PC-9 (cell line): Measurements from ENCODE around the gene MAS1L. TPM values are rescaled to one million over a fixed set of nuclear protein-coding genes. Genes with fewer than 3 reads are reported as not detected.

Source experiments
- BruUV-seq: library from RNA; stranded (reverse); fragments of 400-500 nt; replicated peaks from 2 replicates; lab custom pipeline; 2021; lab: Mats Ljungman, UMichigan
- CTCF ChIA-PET: fragments of 300-600 bp; sonication (Branson Sonifier 250); formaldehyde crosslinking; loops from one replicate; lab custom pipeline; 2022; ENCODE audit warnings: antibody characterized with exemption; lab: Charles Lee
- POLR2A ChIA-PET: fragments of 300-600 bp; sonication (Branson Sonifier 250); formaldehyde crosslinking; loops from one replicate; lab custom pipeline; 2022; ENCODE audit warnings: antibody characterized with exemption; ENCODE audit not compliant: unreplicated experiment; lab: Charles Lee
- DNase-seq, 2 experiments: peaks; one replicate each; pipeline versions ENCODE4 v3.0.0 to v3.0.0-alpha.2; 2015 to 2022; ENCODE audit warnings: mixed read lengths in 1 of 2
- H2AFZ ChIP-seq: fragments of 200-600 bp; sonication (generic); 2 replicates; pipeline ENCODE4 v1.8.1; 2017; ENCODE audit warnings: antibody characterized with exemption
- H3F3A ChIP-seq: fragments of 200-600 bp; sonication (generic); 2 replicates; pipeline ENCODE4 v1.8.1; 2017; ENCODE audit warnings: antibody characterized with exemption, mild to moderate bottlenecking, low read depth; ENCODE audit not compliant: insufficient read depth
- H3K27ac ChIP-seq: fragments of 200-600 bp; sonication (generic); 2 replicates; pipeline ENCODE4 v1.6.1; 2016; ENCODE audit warnings: mixed run types
- H3K27me3 ChIP-seq: fragments of 200-600 bp; sonication (generic); 2 replicates; pipeline ENCODE4 v1.6.1; 2016; ENCODE audit warnings: low read depth, mixed run types; ENCODE audit not compliant: insufficient read depth
- H3K36me3 ChIP-seq: fragments of 200-600 bp; sonication (generic); 2 replicates; pipeline ENCODE4 v1.6.1; 2016; ENCODE audit warnings: low read depth, mixed run types
- H3K4me1 ChIP-seq: fragments of 200-600 bp; sonication (generic); replicated peaks from 2 replicates; pipeline ENCODE4 v1.6.1; 2016; ENCODE audit warnings: mixed run types; ENCODE audit not compliant: insufficient read depth
- H3K4me2 ChIP-seq: fragments of 200-600 bp; sonication (generic); 2 replicates; pipeline ENCODE4 v1.6.1; 2017; ENCODE audit warnings: mixed run types
- H3K4me3 ChIP-seq: fragments of 200-600 bp; sonication (generic); 2 replicates; pipeline ENCODE4 v1.6.1; 2016; ENCODE audit warnings: mixed run types
- H3K79me2 ChIP-seq: fragments of 200-600 bp; sonication (generic); 2 replicates; pipeline ENCODE4 v1.6.1; 2017; ENCODE audit warnings: low read depth, mixed run types
- H3K9me2 ChIP-seq: fragments of 200-600 bp; sonication (generic); 2 replicates; pipeline ENCODE4 v1.8.1; 2017; ENCODE audit warnings: mild to moderate bottlenecking; ENCODE audit not compliant: insufficient read depth
- H3K9me3 ChIP-seq: fragments of 200-600 bp; sonication (generic); 2 replicates; pipeline ENCODE4 v1.8.1; 2016; ENCODE audit warnings: low read depth; ENCODE audit not compliant: insufficient read depth
- H4K20me1 ChIP-seq: fragments of 200-600 bp; sonication (generic); 2 replicates; pipeline ENCODE4 v1.8.1; 2017; ENCODE audit not compliant: insufficient read depth
- CTCF ChIP-seq: fragments of 200-600 bp; sonication (generic); conservative IDR thresholded peaks from 2 replicates; pipeline ENCODE4 v1.6.1; 2017; ENCODE audit warnings: mixed run types, antibody characterized with exemption, mild to moderate bottlenecking, moderate library complexity
- EZH2 ChIP-seq: fragments of 200-600 bp; sonication (generic); IDR thresholded peaks from 2 replicates; pipeline ENCODE4 v1.8.0; 2017; ENCODE audit warnings: antibody characterized with exemption, low read depth
- intact Hi-C: fragments of 100-400 bp; cut with micrococcal nuclease; formaldehyde crosslinking; loops from one replicate; pipeline ENCODE4 v1.10.0; 2022; ENCODE audit not compliant: unreplicated experiment
- total RNA-seq: library from RNA; stranded (reverse); gene quantifications from 2 replicates; pipeline ENCODE4 v1.2.3, GENCODE V29; 2021

Gene MAS1L
- total RNA-seq, 1 experiment from 2014 or later, result not detected

- H3K4me2 ChIP-seq, result no peak overlapping the region
- no peak for TF ChIP-seq EZH2
- no peak for TF ChIP-seq CTCF
- no peaks in the 10 kb centered on the region for H3K9me2 ChIP-seq
- no peak overlapping the region for H3K4me3 ChIP-seq
- no peaks in the 10 kb centered on the region for H3F3A ChIP-seq
- H3K27me3 ChIP-seq, result no peaks in the 10 kb centered on the region
- no peak overlapping the region for H3K27ac ChIP-seq
- no TSS peak for BruUV-seq
- ChIA-PET POLR2A (no interaction called here), CTCF (no interaction called here)
- H3K4me1 ChIP-seq, result no peaks in the 10 kb centered on the region
- H3K9me3 ChIP-seq, result no peaks in the 10 kb centered on the region
- H3K79me2 ChIP-seq, result no peaks in the 10 kb centered on the region
- H3K36me3 ChIP-seq, result no peaks in the 10 kb centered on the region
- no peak overlapping the region for H2AFZ ChIP-seq
- DNase-seq, result no peak
- H4K20me1 ChIP-seq, result no peaks in the 10 kb centered on the region
- intact Hi-C loops, result no loop called here
Observed at GRCh38 chr6:29522227-29522626, 34.5 kb upstream of the MAS1L start.

GRCh38 chr6:29521006-29521680, 33.4 kb upstream of the MAS1L start:
- H3F3A ChIP-seq, result no peaks in the 10 kb centered on the region
- CTCF ChIA-PET, result no interaction called here
- no TSS peak for BruUV-seq

GRCh38 chr6:29520232-29520631, 32.5 kb upstream of the MAS1L start:
- BruUV-seq, result no TSS peak
- no peak for DNase-seq
- H3K27ac ChIP-seq, result no peak overlapping the region
- H3K4me1 ChIP-seq, result no peaks in the 10 kb centered on the region
- no peaks in the 10 kb centered on the region for H3K36me3 ChIP-seq
- no peaks in the 10 kb centered on the region for H3K79me2 ChIP-seq
- POLR2A ChIA-PET, result no interaction called here
- no peak overlapping the region for H3K4me2 ChIP-seq
- H2AFZ ChIP-seq, result no peak overlapping the region
- no peaks in the 10 kb centered on the region for H3F3A ChIP-seq
- CTCF ChIA-PET, result no interaction called here
- no peaks in the 10 kb centered on the region for H3K9me2 ChIP-seq
- no peaks in the 10 kb centered on the region for H3K9me3 ChIP-seq
- H4K20me1 ChIP-seq, result no peaks in the 10 kb centered on the region
- intact Hi-C loops, result no loop called here
- H3K4me3 ChIP-seq, result no peak overlapping the region
- no peaks in the 10 kb centered on the region for H3K27me3 ChIP-seq
- TF ChIP-seq CTCF (no peak), EZH2 (no peak)

More at GRCh38 chr6:29521006-29521680, 33.4 kb upstream of the MAS1L start:
- Histone ChIP-seq H3K79me2 (no peaks in the 10 kb centered on the region), H3K27me3 (no peaks in the 10 kb centered on the region), H2AFZ (no peak overlapping the region), H3K9me3 (no peaks in the 10 kb centered on the region), H3K4me1 (no peaks in the 10 kb centered on the region), H3K36me3 (no peaks in the 10 kb centered on the region), H3K9me2 (no peaks in the 10 kb centered on the region), H4K20me1 (no peaks in the 10 kb centered on the region), H3K4me3 (no peak overlapping the region), H3K27ac (no peak overlapping the region), H3K4me2 (no peak overlapping the region)
- DNase-seq, result no peak
- TF ChIP-seq CTCF (no peak), EZH2 (no peak)
- intact Hi-C loops, result no loop called here
- POLR2A ChIA-PET, result interaction anchor here (0.8 kb wide), 1 partner anchor 418 kb away, joined by 6 read pairs; no protein-coding TSS in a partner anchor
